Activated CD4-positive, alpha-beta T cell treated with anti-CD3 and anti-CD28 coated beads, Interleukin-2, amount 50 U/mL, for 4 hours (primary cell): ENCODE data around the gene RNF213.
A peak's percentile ranks its signal among the peaks of the same experiment; 100 is the strongest.
"Not testable (repeated sequence)": the region's sequence is repeated elsewhere in the genome, so short reads cannot be mapped to it uniquely, and the experiment has no call there.

Experiments used
- DNase-seq, 2 experiments: peaks; one replicate each; pipeline ENCODE4 v3.0.0-alpha.2; 2020

RNF213 gene

DNA sequence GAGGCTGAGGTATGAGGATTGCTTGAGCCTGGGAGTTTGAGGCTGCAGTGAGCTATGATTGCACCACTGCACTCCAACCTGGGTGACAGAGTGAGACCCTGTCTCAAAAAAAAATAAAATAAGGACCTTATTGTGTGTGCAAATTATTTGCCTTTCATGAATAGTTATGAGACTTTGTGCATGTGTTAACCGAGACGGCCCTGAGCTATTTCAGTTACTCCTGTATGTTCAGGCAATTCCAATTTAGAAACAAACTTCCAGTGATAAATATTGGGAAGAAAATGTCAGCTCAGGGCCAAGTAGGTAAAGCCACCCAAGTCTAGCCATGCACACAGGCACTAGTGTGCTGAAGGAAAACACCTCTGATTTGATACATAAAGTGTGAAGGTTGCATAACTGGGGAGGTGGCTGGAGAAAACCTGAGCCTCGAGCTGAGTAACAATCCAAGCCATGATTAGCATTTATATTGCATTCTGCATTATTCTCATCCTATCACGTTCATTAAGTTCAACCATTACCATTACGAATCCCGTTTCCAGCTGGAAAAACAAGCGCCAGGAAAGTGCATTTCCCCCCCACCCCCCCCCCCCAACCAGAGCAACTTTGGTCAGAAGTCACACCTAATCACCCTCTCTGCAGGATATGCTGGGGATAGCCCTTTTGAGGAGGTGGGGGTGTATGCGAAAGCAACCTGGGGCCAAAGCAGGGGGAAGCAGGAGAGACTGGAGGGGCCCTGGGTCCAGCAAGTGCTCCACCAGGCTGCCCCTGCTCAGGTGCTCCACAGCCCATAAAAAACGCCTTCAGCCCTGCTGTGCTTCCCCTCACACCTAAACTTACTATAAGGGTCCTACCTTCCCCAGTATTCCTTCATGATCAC, 135.7 kb downstream of the RNF213 start:
- no peak for DNase-seq

DNA sequence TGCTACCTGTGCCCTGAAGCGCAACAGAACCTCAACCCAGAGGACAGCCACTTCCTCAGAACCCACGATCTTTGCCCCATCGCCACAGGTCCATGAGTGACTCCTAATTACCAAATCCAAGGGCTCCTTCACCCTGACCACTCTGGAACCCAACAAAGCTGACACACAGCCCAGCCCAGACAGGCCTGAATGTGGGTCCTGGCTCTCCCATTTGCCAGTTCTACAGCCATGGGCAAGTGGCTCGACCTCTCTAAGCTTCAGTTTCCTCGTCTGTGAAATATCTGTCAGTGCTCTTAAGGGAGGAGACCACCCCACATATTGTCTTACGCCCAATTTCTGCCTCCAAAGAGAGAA, 136.4 kb downstream of the RNF213 start:
- DNase-seq, result no peak

DNA sequence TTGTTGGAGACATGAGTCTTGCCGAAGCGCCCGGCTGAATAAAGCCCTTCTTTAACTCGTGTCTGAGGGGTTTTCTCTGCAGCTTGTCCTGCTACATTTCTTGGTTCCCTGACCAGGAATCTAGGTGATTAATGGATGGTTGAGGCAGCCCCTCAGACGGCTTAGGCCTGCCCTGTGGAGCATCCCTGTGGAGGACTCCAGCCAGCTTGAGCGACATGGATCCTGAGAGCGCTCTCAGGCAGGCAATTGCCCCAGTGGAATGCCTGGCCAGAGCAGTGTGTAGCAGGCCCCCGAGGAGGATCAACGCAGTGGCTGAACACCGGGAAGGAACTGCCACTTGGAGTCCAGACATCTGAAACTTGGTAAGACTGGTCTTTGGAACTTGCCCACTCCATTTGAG, 137.0 kb downstream of the RNF213 start:
- no peak for DNase-seq

DNA sequence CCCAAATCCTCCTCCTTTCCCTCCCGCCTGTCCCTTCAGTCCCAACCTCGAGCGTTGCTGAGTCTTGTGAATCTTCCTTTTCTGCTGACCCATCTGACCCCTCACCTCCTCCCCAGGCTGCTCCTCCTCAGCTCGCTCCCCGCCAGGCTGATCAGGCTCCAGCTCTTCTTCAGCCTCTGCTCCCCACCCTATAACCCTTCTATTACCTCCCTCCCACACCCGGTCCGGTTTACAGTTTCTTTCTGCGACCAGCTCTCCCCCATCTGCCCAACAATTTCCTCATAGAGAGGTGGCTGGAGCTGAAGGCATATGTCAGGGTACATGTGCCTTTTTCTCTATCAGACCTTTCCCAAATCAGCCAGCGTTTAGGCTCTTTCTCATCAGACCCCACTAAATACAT, 140.4 kb downstream of the RNF213 start:
- DNase-seq, result not testable (repeated sequence)

DNA sequence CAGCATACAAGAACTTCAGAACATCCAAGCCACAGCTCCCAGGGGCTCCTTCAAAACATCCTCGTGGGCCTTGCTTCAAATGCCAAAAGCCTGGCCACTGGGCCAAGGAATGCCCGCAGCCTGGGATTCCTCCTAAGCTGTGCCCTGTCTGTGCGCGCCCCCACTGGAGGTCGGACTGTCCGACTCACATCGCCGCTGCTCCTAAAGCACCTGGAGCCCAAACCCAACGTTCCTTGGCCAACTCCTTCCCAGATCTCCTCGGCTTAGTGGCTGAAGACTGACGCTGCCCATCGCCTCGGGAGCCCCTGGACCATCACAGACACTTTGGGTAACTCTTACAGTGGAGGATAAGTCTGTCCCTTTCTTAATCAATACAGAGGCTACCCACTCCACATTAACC, 141.4 kb downstream of the RNF213 start:
- DNase-seq, result not testable (repeated sequence)

DNA sequence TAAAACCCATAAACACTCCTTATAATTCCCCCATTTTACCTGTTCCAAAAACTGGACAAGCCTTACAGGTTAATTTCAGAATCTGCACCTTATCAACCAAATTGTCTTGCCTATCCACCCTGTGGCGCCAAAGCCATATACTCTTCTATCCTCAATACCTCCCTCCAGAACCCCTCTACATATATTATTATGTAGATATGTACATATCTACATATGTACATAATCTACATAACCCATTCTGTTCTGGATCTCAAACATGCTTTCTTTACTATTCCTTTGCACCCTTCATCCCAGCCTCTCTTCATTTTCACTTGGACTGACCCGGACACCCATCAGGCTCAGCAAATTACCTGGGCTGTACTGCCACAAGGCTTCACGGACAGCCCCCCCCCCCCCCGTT, 142.3 kb downstream of the RNF213 start:
- no peak for DNase-seq

DNA sequence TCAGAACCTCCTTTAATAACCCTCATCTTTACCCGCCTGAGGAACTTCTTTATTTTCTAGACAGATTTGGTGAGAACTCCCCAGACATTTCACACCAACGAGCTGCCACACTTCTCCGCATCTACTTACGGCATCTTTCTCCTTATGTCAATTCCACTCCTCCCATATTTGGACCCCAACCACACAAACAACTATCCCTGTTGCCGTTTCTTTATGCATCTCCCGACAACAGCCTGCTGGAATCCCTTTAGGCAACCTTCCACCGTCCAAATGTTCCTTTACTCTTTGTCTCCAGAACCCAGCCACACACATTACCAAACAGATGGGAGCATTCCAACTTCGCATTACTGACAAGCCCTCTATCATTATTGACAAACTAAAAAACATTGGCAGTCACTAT, 145.5 kb downstream of the RNF213 start:
- DNase-seq, result no peak

DNA sequence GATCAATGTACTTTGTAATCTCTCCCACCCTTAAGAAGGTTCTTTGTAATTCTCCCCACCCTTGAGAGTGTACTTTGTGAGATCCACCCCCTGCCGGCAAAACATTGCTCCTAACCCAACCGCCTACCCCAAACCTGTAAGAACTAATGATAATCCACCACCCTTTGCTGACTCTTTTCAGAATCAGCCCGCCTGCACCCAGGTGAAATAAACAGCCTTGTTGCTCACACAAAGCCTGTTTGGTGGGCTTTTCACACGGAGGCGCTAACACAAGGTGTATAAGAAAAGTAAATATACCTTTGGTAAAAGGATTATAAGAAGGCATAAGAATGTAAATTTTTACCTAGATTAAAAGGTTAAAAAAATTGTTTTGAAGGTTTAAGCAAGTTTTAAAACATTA, 147.3 kb downstream of the RNF213 start:
- DNase-seq, result not testable (repeated sequence)

DNA sequence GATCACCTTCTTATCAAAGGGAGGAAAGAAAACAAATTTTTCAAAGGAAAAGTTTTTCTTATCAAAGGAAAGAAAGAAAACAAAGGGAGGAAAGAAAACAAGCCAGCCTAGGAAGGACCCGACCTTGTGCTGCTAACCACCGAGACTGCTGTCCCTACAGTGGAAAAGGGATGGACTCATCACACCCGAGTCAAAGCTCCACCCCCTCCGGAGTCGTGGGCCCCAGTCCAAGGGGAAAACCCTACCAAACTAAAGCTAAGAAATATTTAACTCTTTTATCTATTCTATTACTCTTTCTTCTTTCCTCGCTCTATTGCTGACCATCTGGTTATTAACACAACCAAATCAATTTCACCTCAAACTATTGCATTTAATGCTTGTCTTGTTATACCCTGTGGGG, 148.2 kb downstream of the RNF213 start:
- no peak for DNase-seq

DNA sequence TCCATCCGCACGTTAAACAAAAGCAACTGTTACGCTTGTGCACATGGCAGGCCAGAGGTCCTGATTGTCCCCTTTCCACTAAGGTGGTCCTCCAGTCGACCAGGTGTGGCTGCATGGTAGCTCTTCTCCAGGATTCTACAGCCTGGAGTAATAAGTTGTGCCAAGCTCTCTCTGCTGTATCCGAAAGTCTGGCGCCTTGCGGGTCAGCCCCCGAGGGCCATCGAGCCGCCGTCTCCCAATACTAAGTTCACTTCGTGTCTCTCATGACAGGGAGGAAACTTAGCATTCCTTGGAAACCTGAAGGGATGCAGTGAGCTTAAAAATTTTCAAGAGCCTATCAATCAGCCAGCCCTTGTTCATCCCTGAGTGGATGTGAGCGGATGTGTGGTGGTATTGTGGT, 149.0 kb downstream of the RNF213 start:
- DNase-seq, result no peak

DNA sequence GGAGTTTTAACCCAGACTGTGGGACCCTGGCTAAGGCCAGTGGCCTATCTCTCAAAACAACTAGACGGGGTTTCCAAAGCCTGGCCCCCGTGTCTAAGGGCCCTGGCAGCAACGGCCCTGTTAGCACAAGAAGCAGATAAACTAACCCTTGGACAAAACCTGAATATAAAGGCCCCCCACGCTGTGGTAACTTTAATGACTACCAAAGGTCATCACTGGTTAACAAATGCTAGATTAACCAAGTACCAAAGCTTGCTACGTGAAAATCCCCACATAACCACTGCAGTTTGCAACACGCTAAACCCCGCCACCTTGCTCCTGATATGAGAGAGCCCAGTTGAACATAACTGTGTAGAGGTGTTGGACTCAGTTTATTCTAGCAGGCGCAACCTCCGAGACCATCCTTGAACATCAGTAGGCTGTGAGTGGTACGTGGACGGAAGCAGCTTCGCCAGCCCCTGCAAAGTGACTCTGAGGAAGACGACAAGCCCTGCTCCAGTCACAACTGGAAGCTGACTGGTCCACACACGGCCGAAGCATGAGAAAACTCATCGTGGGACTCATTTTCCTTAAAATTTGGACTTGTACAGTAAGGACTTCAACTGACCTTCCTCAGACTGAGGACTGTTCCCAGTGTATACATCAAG, 149.9 kb downstream of the RNF213 start:
- DNase-seq, result not testable (repeated sequence)

DNA sequence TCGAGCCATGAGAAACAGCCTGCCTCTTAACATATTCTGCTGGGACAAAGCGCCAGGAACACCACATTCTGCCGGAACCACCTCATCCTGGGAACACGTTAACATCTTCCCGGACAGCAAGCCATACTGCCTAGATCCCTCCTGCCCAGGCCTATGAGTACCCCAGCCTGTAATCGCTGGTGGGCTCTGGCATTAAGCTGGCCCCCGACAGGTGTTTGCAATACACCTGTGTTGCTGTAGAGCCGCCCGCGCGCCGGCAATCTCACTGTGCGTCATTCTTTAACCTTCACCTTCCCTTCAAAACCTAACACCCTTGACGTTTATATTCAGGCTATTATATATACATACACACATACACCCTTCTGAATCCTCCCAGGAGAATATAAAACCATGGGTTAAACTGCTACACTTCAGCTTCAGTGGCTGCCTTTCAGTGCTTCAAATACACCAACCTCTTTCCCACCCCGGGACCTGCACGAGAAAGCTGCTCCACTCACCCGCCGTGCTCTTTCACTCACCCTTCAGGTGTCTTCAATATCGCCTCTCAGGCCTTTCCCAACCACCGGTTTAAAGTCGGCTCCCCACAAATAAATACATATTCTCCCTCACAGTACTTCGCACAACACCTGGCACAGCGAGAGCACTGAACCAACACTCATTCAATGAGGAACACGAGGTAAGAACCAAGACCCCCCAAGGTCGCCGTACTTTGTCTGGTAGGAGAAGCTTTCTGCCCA, 153.3 kb downstream of the RNF213 start:
- no peak for DNase-seq

DNA sequence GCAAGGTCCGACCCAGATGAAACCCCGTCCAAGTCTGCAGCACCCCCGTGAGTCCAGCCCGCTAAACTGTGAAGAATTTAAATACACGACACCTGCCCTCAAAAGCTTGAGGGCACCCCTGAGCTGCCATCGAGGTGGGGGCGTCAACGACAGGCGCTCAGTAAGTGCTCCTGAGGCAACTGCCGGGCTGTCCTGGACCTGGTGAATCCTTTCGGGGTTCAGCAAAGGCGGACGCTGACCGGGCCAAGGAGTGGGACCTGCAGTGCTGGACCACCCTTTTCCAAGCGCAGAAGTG, 153.8 kb downstream of the RNF213 start:
- DNase-seq, result no peak

DNA sequence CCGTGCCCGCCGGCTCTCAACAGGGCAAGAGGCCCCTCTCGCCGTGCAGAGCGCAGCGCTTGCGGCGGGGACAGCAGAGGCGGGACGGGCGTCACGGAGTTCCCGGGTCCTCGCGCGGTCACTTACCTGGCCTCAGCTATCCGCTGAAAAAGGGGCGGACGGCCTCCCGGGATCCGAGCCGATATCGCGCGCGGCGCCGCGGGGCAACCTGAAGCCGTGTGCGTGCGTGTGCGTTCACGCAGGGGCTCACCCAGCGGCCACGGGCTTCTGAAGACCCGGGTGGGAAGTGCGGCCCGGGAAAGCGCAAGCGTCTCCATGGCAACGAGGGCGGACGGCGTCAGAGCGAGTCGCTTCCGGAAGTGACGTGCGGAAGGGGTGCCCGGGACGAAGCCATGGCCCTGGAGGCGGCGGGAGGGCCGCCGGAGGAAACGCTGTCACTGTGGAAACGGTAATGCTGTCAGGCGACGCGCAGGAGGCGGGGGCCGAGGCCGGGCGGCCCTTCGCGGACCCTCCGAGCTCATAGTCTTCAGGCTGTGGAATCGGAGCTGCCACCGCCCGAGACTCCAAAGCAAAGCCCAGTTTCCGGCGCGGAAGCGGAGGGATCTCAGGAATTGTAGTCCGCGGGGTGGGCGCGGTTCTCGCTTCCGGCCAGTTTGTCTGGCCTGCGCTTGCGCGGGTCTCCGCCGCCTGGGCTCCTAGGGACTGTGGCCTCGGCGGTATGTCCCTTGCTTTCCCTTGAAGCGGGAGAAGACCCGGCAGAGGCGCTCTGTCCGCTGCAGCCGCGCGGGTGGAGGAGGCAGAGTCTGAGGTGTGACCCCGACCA, 154.4 kb downstream of the RNF213 start, which contains the start of gene ENDOV:
TSS of gene ENDOV (plus strand) at position 365 of the 823 bp plus-strand sequence. CDS start at position 393, 28 bp downstream.
- peak; percentile 91 to 92 for DNase-seq

DNA sequence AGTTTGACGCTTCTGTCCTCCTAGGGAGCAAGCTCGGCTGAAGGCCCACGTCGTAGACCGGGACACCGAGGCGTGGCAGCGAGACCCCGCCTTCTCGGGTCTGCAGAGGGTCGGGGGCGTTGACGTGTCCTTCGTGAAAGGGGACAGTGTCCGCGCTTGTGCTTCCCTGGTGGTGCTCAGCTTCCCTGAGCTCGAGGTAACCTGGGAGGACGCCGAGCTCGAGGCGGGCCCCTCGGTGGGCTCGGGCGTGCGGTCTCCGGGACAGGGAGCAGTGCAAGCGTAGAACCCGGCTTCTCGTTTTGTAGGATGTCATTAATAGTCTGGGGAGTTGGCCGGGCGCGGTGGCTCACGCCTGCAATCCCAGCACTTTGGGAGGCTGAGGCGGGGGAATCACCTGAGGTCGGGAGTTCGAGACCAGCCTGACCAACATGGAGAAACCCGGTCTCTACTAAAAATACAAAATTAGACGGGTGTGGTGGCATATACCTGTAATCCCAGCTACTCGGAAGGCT, 155.0 kb downstream of the RNF213 start:
- no peak for DNase-seq

DNA sequence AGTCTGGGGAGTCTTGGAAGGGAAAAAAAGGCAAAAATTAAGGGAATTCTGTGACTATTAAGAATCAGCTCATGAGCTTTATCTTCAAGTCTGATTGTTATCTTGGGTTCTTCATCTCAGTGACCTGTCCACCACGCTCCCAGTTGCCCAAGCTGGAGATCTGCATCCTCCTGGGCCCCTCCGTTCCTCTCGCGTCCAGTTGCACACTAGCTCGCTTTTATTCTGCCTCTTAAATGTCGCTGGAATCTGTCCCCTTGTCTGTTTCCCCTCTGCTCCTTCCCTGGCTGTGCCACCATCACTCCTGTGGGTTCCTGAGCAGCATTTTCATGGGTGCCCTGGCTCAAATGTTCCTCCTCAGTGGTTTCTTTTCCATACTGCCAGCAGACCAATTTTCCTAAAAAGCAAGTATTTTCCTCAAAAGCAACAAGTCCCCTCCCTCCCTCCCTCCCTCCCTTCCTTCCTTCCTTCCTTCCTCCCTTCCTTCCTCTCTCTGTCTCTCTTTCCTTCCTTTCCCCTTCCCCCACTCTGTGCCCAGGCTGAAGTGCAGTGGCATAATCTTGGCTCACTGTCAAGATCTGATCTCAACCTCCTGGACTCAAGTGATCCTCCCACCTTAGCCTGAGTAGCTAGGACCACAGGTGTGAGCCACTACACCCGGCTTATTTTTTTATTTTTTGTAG, 155.7 kb downstream of the RNF213 start:
- no peak for DNase-seq

DNA sequence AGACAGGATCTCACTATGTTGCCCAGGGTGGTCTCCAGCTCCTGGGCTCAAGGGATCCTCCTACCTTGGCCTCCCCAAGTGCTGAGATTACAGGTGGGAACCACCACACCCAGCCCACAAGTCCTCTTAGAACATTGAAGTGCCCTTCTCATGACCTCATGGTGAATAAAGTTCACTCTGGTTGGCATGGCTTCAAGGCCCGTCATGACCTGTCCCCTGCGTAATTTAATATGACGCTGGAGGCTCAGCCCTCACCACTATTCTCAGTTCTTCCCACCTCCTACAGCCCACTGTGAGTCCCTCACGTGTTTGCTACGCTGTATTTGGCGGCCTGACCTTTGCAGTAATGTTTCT, 156.3 kb downstream of the RNF213 start:
- DNase-seq, result no peak

DNA sequence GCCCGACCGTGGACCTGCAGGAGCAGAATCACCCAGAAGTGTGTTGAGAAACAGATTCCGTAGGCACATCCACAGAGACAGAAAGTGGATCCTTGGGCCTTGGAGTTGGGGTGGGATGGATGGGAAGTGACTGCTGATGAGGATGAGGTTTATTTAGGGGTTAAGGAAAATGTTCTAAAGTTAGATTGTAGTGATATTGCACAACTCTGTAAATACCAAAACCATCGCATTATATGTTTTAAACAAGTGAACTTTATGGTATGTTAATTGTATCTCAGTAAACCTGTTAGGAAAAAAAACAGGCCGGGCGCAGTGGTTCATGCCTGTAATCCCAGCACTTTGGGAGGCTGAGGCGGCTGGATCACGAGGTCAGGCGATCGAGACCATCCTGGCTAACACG, 157.9 kb downstream of the RNF213 start:
- no peak for DNase-seq

DNA sequence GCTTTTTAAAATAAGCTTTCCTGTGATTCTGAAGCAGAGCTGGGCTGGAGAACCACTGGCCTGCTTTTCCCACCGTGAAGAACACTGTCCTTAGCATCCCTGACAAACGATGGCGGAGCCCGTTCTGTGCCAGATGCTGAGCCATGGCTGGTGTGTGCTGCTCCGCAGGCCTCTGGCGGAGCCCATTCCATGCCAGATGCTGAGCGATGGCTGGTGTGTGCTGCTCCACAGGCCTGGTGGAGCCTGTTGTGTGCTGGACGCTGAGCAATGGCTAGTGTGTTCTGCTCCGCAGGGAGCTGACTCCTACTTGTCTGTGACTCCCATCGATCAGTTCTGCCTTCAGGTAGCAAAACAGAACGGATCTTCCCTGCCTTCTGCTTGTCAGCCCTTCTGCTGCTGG, 158.6 kb downstream of the RNF213 start:
- DNase-seq, result no peak

DNA sequence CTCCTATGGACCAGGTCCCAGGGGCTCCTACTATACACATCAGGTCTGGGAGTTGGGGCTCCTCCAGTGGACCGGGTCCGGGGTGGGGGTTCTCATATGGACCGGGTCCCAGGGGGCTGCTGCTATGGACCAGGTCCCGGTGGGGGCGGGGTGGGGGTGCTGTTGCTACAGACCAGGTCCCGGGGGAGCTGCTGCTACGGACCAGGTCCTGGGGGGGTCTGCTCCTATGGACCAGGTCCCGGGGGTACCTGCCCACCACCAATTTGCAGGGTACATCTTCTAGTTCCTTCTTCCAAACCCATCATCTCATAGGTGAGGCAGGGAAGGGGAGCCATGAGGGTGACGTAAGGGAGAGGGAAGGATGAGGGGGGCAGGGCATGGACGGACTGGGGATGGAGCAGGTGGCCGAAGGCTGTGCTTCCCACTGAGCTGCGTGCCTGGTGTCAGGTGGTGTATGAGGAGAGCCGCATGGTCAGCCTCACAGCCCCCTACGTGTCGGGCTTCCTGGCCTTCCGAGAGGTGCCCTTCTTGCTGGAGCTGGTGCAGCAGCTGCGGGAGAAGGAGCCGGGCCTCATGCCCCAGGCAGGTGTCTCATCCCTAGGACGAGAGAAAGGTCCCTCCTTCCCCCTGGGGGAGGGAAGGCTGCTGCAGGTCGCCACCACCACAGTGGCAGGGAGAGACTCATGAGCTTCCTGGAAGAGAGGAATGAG, 160.9 kb downstream of the RNF213 start:
- no peak for DNase-seq

DNA sequence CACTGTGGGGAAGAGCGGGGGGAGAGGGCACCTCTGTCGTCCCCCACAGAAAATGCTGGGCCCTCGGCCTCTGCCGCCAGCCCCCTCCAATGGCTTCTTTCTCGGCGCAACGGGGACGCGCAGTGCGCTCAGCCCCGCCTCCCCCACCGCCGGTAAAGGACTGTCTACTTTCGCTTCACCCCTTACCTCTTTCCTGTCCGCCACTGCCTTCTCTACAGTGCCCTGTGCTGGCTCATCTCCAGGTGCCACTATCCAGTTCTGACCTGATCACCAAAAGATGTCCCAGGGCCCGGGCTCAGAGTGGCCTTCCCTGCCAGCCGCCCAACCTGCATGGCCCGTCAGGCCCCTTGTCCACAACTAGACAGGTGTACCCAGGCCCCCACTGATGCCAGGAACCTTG, 161.6 kb downstream of the RNF213 start:
- no peak for DNase-seq

DNA sequence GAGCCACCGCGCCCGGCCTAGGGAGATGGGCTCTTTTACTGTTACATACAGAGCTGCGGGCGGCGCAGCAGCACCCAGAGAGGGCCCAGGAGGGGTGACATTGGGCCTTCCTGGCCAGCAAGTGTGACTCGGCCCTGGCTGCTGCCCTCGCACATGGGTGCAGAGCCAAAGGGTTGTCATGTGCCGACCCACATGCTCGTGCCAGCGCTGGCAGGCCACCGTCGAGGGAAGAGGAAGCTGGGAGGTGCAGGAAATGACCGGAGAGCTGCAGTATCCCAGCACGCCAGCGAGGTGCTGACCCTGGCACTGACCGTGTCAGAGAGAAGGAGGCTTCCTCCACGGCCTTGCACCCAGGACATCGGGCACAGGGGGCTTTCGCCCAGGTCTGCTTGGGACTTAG, 162.3 kb downstream of the RNF213 start:
- no peak for DNase-seq
